GM10847 (cell line): Measurements from ENCODE around the gene VPS11.

Source experiments
- POLR2A ChIP-seq: IDR thresholded peaks from 2 replicates; pipeline ENCODE4 v1.6.1; 2011; ENCODE audit not compliant: insufficient read length; ENCODE audit errors: extremely low read depth

Gene VPS11

DNA sequence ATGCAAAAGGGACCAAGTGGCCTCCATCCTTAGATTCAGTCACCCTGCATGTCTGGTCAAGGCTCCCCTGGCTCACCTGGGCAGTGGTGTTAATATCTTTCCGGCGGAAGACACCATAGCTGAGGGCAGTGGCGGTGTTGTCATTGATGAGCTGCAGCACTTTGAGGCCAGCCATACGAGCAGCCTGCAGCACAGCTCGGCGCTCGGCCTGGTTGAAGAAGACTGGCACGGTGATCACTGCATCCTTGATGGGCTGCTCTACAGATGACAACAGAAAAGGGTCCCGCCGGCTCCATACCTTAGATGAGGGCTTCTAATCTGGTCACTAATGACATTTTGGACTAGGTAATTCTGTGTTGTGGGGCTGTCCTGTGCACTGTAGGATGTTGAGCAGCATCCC lies 13.2 kb upstream of the VPS11 start:
- no peak for TF ChIP-seq POLR2A

DNA sequence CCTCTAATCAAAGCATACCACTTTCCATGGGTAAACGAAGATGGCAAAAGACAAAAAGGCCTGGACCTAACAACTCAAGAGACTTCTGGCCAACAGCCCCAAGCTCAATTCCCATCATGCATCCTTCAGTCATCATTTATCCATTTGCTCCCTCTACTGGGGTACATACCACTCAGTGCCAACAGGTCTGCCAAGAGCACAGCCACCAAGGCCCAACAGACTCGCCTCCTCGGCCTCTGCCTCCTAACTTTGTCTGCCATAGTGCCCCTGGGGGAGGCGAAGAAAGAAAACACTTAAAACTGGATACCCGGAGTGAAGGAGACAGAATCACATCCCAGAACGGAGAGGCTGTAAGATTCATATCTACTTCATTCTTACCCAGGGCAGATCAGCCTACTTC lies 11.7 kb upstream of the VPS11 start:
- no peak for TF ChIP-seq POLR2A

DNA sequence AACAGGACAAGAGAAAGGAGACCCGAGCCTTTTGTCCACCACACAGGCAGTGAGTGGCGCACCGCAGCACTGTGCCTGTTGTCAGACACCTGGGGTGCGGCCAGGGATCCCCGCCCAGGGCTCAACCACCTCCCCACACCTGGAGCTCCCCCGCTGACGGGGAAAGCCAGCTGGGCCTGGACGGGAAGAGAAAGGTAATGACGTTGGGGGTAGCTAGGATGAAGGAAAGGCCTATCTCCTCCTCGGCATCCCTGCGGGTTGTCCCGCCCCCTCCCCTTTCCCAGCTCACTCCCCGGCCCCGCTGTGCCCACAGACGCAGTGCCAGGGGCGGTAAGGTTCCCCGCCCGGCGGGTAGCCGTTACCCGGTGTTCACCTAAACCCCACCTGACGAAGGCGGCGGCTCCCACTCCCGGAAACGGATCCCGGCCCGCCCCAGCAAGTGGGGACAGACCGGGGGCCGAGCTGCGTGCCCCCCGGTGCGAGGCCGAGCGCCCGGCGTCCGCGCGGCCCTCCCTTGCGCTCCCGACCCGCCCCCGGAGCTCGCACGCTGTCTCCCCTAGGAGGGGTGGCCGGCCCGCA lies 11.1 kb upstream of the VPS11 start:
- no peak for TF ChIP-seq POLR2A

DNA sequence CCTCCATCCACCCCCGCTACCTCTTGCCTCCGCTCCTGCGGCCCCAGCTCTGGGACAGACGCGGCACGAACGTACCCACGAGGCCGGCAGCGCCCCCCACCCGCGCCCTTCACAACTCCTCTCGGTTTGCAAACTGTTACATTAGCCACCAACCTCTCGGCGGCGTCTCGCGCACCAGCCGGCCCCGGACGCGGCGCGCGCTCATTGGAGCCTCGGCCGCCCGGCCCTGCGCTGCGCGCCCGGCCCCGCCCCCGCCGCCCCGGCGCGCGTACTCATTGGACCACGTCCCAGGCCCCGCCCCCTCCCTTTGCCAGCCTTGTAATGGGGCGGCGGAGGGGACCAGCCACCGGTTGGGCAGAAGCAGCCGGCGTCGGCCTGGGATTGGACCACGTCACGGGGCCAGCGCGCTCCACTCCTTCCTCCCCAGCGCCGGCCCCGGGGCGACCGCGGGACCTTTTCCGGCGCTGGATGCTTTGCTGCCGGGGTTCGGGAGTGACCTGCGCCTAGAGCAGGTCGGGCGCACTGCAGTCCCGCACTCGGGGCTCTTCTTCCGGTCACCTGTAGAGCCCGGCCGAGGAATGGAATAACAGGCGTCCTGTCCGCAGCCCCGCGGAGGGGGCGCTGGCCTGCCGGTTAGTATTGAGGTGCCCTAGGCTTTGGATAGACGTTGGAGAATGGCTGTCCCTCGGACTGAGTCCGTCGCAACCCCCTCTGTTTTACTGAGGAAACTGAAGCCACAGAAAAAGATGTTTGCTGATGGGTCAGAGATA lies 10.4 kb upstream of the VPS11 start, which contains the start of gene HYOU1:
HYOU1 (minus strand) TSS at position 206 of the 770 bp plus-strand sequence. CDS start 1,045 bp downstream, outside the sequence.
- TF ChIP-seq POLR2A: peak; percentile 68

- no peak for TF ChIP-seq POLR2A
These were observed 6.4 kb upstream of the VPS11 start for GRCh38 chr11:119061256-119061655.

DNA sequence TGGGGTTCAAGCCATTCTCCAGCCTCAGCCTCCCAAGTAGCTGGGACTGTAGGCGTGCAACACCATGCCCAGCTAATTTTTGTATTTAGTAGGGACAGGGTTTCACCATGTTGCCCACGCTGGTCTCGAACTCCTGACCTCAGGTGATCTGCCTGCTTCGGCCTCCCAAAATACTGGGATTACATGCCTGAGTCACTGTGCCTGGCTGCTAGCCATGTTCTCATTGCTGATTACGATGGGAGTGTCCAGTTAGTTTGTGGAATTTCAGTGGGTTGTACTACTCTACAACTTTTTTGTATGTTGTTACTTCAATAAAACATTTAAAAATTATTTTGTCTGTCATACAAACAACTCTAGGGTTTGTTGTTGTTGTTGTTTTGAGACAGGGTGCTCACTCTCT lies 4.8 kb upstream of the VPS11 start:
- no peak for TF ChIP-seq POLR2A

- TF ChIP-seq POLR2A: no peak
These were observed 2.2 kb upstream of the VPS11 start for GRCh38 chr11:119065369-119065768.

DNA sequence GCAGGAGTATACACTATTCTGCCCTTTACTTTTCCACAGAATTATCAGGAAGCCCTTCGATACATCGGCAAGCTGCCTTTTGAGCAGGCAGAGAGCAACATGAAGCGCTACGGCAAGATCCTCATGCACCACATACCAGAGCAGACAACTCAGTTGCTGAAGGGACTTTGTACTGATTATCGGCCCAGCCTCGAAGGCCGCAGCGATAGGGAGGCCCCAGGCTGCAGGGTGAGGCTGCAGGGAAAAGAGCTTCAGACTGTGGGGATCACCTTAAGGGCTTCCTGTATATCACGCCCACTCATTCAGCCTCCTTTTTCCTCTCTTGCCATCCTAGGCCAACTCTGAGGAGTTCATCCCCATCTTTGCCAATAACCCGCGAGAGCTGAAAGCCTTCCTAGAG lies 10.2 kb downstream of the VPS11 start:
- no peak for TF ChIP-seq POLR2A

DNA sequence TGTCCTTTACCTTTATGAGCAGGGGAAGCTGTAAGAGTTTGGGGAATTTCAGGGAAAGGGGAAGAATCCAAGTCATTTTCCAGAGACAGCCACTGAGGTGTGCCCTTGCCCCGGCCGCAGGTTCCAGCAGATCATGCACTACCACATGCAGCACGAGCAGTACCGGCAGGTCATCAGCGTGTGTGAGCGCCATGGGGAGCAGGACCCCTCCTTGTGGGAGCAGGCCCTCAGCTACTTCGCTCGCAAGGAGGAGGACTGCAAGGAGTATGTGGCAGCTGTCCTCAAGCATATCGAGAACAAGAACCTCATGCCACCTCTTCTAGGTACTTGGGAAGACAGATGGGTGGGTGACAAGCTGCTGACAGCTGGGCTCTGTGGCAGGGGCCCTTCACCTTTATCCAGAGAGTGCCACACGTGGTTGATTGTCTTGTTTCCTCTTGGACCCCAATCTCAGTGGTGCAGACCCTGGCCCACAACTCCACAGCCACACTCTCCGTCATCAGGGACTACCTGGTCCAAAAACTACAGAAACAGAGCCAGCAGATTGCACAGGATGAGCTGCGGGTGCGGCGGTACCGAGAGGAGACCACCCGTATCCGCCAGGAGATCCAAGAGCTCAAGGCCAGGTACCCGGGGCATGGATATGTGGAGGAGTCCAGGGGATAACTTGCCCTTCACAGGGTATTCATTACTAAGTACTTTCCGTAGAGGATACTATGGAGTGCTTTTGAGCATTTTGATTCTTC lies 11.2 kb downstream of the VPS11 start:
- no peak for TF ChIP-seq POLR2A

DNA sequence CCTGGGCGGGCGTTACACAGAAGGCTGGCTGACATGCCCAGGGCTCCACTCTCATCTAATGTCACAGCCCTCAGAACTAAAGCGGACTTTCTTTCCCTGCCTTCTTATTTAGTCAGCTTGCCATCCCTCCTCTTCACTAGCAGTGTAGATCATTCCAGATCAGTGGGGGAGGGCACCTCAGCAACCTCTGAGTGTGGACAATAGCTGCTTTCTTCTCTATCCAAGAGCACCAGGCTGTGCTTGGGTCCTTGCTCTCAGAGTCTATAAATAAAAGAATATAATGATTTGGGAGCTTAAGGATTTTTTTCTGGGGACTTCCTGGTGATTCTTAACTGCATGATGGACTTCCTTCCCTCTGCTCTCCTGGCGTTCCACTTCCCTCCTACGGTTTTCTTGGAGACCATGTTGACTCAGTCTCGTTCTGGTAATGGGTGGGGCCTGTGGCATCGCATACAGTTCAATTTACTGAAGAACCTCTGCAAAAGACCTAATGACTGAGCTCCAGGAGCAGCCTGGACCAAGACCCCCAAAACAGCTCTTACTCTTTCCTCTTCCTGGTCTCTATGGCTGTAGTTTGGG lies 14.2 kb downstream of the VPS11 start:
- no peak for TF ChIP-seq POLR2A

GRCh38 chr11:119084663-119085436 lies 17.2 kb downstream of the VPS11 start, which contains the start of gene HMBS:
Gene HMBS, plus strand, starts transcription at chr11:119084881. Its CDS starts 153 bp downstream, at chr11:119085034.
- peak; percentile 51 for TF ChIP-seq POLR2A

GRCh38 chr11:119085437-119085847 lies 17.8 kb downstream of the VPS11 start:
- TF ChIP-seq POLR2A: no peak

DNA sequence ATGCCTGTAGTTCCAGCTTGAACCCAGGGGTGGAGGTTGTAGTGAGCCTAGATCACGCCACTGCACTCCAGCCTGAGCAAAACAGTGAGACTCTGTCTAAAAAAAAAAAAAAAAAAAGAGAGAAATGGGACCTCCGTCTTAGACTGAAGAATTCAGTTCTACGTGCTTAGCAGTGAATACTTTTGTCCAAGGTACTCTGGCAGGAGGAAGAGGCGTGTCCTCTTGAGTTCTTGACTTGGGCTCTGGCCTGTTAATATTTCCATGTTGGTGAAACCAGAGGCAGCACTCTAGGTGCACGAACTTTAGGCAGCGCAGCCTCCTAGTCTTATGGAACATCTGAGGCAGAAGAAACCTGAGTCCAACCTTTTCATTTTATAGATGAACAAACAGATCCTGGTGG lies 19.5 kb downstream of the VPS11 start:
- TF ChIP-seq POLR2A: no peak

- no peak for TF ChIP-seq POLR2A
These were observed 20.2 kb downstream of the VPS11 start for GRCh38 chr11:119087747-119088241.

GRCh38 chr11:119088406-119088805 lies 20.8 kb downstream of the VPS11 start:
- no peak for TF ChIP-seq POLR2A
